ENCODE measurements around the gene GNAQ.

GRCh38 chr9:77705636-77706035 is 326.0 kb downstream of the GNAQ start:
- no peak for TF ChIP-seq CTCF (conservative IDR thresholded peaks at IDR 0.05 in 1 of 2, IDR thresholded peaks at IDR 0.05 in 1 of 2; ENCODE audit: extremely low read depth in 1 of 2, insufficient read depth in 1 of 2, low read depth in 1 of 2, low read length in 2 of 2)
- TF ChIP-seq EZH2 (IDR thresholded peaks at IDR 0.05; ENCODE audit: borderline replicate concordance, low read length): no peak
